ENCODE measurements around the gene EPS8L1.
"Not testable (repeated sequence)": the region's sequence is repeated elsewhere in the genome, so short reads cannot be mapped to it uniquely, and the experiment has no call there.

The EPS8L1 gene

GRCh38 chr19:55040654-55041053 lies 35.0 kb upstream of the EPS8L1 start:
- not testable (repeated sequence) for H3K27ac ChIP-seq (ENCODE audit: low read depth, low read length); H3K4me1 ChIP-seq (ENCODE audit: control insufficient read depth, insufficient read depth, low read length, unreplicated experiment); H3K4me3 ChIP-seq (ENCODE audit: low read depth, low read length); H2AFZ ChIP-seq (ENCODE audit: low read length, unreplicated experiment); H3K27me3 ChIP-seq (ENCODE audit: insufficient read depth, low read length); H3K36me3 ChIP-seq (ENCODE audit: insufficient read depth, low read length); H3K79me2 ChIP-seq (ENCODE audit: control insufficient read depth, insufficient read depth, low read length, unreplicated experiment)

DNA sequence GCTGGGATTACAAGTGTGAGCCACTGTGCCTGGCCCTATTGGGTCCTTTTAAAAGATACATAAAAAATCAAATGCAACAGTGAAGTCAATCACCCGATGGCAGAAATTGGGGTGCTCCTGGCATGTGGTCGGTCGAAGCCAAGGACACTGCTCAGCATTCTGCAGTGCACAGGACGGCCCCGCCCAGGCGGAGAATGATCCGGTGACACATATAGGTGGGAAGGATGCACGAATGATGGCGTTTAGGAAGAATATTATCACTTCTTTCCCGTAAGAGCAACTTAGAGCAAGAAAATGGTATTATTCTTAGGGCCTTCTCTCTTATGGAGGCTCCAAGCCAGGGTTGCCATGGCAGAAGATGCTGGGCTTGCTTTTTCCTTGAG lies 34.4 kb upstream of the EPS8L1 start:
- Histone ChIP-seq H3K79me2 (ENCODE audit: control insufficient read depth, insufficient read depth, low read length, unreplicated experiment) (no peaks in the 10 kb centered on the region), H3K27me3 (ENCODE audit: insufficient read depth, low read length) (no peaks in the 10 kb centered on the region), H3K4me3 (ENCODE audit: low read depth, low read length) (no peak overlapping the region), H3K27ac (ENCODE audit: low read depth, low read length) (no peak overlapping the region), H2AFZ (ENCODE audit: low read length, unreplicated experiment) (no peak overlapping the region), H3K4me1 (ENCODE audit: control insufficient read depth, insufficient read depth, low read length, unreplicated experiment) (no peaks in the 10 kb centered on the region), H3K36me3 (ENCODE audit: insufficient read depth, low read length) (no peaks in the 10 kb centered on the region)

GRCh38 chr19:55041627-55042343 lies 33.9 kb upstream of the EPS8L1 start:
- Histone ChIP-seq H2AFZ (ENCODE audit: low read length, unreplicated experiment) (no peak overlapping the region), H3K4me1 (ENCODE audit: control insufficient read depth, insufficient read depth, low read length, unreplicated experiment) (no peaks in the 10 kb centered on the region), H3K36me3 (ENCODE audit: insufficient read depth, low read length) (no peaks in the 10 kb centered on the region), H3K27me3 (ENCODE audit: insufficient read depth, low read length) (no peaks in the 10 kb centered on the region), H3K4me3 (ENCODE audit: low read depth, low read length) (no peak overlapping the region), H3K27ac (ENCODE audit: low read depth, low read length) (no peak overlapping the region), H3K79me2 (ENCODE audit: control insufficient read depth, insufficient read depth, low read length, unreplicated experiment) (no peaks in the 10 kb centered on the region)

DNA sequence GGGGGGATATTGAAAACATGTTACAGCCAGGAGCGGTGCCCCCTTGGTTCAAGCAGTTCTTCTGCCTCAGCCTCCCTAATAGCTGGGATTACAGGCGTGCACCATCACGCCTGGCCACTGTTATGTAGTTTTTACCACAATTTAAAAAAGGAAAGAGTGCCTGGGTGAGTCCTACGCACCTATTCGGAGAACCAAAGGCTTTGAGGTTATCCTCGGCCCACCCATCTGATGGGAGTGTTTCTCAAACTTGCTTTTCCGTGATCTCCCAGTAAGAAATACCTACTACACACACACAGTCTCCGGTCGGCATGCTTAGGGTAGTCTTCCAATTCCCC lies 33.4 kb upstream of the EPS8L1 start:
- Histone ChIP-seq H3K27me3 (ENCODE audit: insufficient read depth, low read length) (no peaks in the 10 kb centered on the region), H2AFZ (ENCODE audit: low read length, unreplicated experiment) (no peak overlapping the region), H3K79me2 (ENCODE audit: control insufficient read depth, insufficient read depth, low read length, unreplicated experiment) (no peaks in the 10 kb centered on the region), H3K4me3 (ENCODE audit: low read depth, low read length) (no peak overlapping the region), H3K4me1 (ENCODE audit: control insufficient read depth, insufficient read depth, low read length, unreplicated experiment) (no peaks in the 10 kb centered on the region), H3K27ac (ENCODE audit: low read depth, low read length) (no peak overlapping the region), H3K36me3 (ENCODE audit: insufficient read depth, low read length) (no peaks in the 10 kb centered on the region)

DNA sequence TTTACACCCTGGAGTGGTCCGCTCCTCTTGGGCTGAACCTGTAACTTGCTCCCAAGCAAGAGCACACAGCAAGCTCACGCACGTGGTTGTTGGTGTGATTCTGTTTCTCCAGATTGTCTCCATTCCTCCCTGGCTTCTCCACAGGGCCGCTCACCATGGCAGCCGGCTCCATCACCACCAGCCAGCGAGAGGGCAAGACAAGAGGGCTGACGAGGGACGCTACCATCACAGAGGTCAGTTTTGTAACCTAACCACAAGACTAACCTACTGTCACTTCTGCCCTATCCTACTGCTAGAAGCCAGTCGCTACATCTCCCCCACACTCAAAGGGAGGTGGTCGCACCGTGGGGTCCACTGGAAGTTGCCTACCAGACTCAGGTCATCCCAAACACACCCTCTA lies 33.0 kb upstream of the EPS8L1 start:
- no peaks in the 10 kb centered on the region for H3K79me2 ChIP-seq (ENCODE audit: control insufficient read depth, insufficient read depth, low read length, unreplicated experiment)
- no peaks in the 10 kb centered on the region for H3K4me1 ChIP-seq (ENCODE audit: control insufficient read depth, insufficient read depth, low read length, unreplicated experiment)
- no peaks in the 10 kb centered on the region for H3K27me3 ChIP-seq (ENCODE audit: insufficient read depth, low read length)
- no peaks in the 10 kb centered on the region for H3K36me3 ChIP-seq (ENCODE audit: insufficient read depth, low read length)
- H3K27ac ChIP-seq (ENCODE audit: low read depth, low read length): no peak overlapping the region
- no peak overlapping the region for H2AFZ ChIP-seq (ENCODE audit: low read length, unreplicated experiment)
- no peak overlapping the region for H3K4me3 ChIP-seq (ENCODE audit: low read depth, low read length)

DNA sequence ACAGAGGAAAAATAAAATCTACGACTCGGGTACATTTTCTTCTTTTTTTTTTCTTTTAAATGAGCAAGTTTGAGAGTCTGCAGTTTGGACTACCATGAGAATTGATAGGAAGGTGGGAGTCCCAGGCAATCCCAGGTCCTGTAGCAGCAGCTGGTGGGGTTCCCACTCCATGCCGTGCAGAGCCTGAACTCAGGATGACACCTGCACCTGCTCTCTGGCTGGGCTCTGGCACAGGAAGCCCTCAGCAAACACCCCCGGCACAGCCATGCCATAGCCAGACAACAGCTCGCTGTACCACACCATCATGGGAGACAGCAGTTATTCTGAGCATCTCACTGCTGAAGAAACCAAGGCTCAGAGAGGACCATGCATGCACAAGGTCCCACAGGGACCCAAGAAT lies 31.4 kb upstream of the EPS8L1 start:
- no peaks in the 10 kb centered on the region for H3K79me2 ChIP-seq (ENCODE audit: control insufficient read depth, insufficient read depth, low read length, unreplicated experiment)
- no peaks in the 10 kb centered on the region for H3K36me3 ChIP-seq (ENCODE audit: insufficient read depth, low read length)
- no peaks in the 10 kb centered on the region for H3K27me3 ChIP-seq (ENCODE audit: insufficient read depth, low read length)

GRCh38 chr19:55044771-55045716 lies 30.6 kb upstream of the EPS8L1 start:
- H2AFZ ChIP-seq (ENCODE audit: low read length, unreplicated experiment): no peak overlapping the region
- no peak overlapping the region for H3K27ac ChIP-seq (ENCODE audit: low read depth, low read length)
- H3K36me3 ChIP-seq (ENCODE audit: insufficient read depth, low read length): no peaks in the 10 kb centered on the region
- no peak overlapping the region for H3K4me3 ChIP-seq (ENCODE audit: low read depth, low read length)
- no peaks in the 10 kb centered on the region for H3K4me1 ChIP-seq (ENCODE audit: control insufficient read depth, insufficient read depth, low read length, unreplicated experiment)
- no peaks in the 10 kb centered on the region for H3K27me3 ChIP-seq (ENCODE audit: insufficient read depth, low read length)
- no peaks in the 10 kb centered on the region for H3K79me2 ChIP-seq (ENCODE audit: control insufficient read depth, insufficient read depth, low read length, unreplicated experiment)

More for the DNA sequence above, 31.4 kb upstream of the EPS8L1 start:
- no peak overlapping the region for H2AFZ ChIP-seq (ENCODE audit: low read length, unreplicated experiment)
- H3K27ac ChIP-seq (ENCODE audit: low read depth, low read length): no peak overlapping the region
- H3K4me1 ChIP-seq (ENCODE audit: control insufficient read depth, insufficient read depth, low read length, unreplicated experiment): no peaks in the 10 kb centered on the region
- H3K4me3 ChIP-seq (ENCODE audit: low read depth, low read length): no peak overlapping the region

- H3K4me1 ChIP-seq (ENCODE audit: control insufficient read depth, insufficient read depth, low read length, unreplicated experiment): no peaks in the 10 kb centered on the region
- H3K36me3 ChIP-seq (ENCODE audit: insufficient read depth, low read length): no peaks in the 10 kb centered on the region
- no peak overlapping the region for H3K4me3 ChIP-seq (ENCODE audit: low read depth, low read length)
- H3K79me2 ChIP-seq (ENCODE audit: control insufficient read depth, insufficient read depth, low read length, unreplicated experiment): no peaks in the 10 kb centered on the region
- no peak overlapping the region for H2AFZ ChIP-seq (ENCODE audit: low read length, unreplicated experiment)
- H3K27ac ChIP-seq (ENCODE audit: low read depth, low read length): no peak overlapping the region
- no peaks in the 10 kb centered on the region for H3K27me3 ChIP-seq (ENCODE audit: insufficient read depth, low read length)
Measured at GRCh38 chr19:55046975-55047622, 28.6 kb upstream of the EPS8L1 start.

DNA sequence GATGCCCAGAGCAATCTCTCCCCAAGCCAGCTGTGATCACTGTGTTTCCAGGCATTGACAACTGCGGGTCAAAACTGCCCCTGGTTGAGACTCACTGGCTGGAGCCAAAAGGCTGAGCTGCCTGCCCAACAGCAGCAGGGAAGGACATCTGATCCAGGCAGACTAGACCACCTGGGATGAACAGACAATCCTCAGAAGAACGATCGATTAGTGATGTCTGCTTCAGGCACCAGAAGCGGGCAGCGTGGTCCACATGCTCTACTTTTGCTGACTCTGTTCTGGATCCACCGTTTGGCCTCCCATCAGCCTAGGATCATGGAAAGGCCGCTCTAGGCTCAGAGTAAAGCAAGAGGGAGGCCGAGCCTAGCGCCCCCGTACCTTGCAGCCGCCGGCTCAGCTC lies 27.7 kb upstream of the EPS8L1 start:
- H3K79me2 ChIP-seq (ENCODE audit: control insufficient read depth, insufficient read depth, low read length, unreplicated experiment): no peaks in the 10 kb centered on the region
- H3K4me3 ChIP-seq (ENCODE audit: low read depth, low read length): no peak overlapping the region
- no peak overlapping the region for H3K27ac ChIP-seq (ENCODE audit: low read depth, low read length)
- H3K27me3 ChIP-seq (ENCODE audit: insufficient read depth, low read length): no peaks in the 10 kb centered on the region
- no peaks in the 10 kb centered on the region for H3K36me3 ChIP-seq (ENCODE audit: insufficient read depth, low read length)
- H2AFZ ChIP-seq (ENCODE audit: low read length, unreplicated experiment): no peak overlapping the region
- no peaks in the 10 kb centered on the region for H3K4me1 ChIP-seq (ENCODE audit: control insufficient read depth, insufficient read depth, low read length, unreplicated experiment)

DNA sequence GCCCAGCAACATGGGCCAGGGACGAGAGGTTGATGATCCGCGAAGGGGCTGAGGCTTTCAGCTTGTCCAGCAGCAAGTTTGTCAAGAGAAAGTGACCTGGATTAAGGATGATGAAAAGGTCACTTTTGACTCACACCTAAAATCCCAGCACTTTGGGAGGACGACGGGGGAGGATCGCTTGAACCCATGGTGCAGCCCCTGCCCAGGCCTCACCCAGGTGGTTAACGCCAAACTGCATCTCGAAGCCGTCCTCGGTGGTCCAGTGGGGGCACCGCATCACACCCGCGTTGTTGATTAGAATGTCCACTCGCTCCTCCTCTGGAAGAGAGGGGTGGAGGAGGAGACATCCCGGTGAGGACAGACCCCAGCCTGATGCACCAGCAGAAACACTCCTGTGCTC lies 27.2 kb upstream of the EPS8L1 start:
- Histone ChIP-seq H3K27me3 (ENCODE audit: insufficient read depth, low read length) (no peaks in the 10 kb centered on the region), H3K4me1 (ENCODE audit: control insufficient read depth, insufficient read depth, low read length, unreplicated experiment) (no peaks in the 10 kb centered on the region), H3K27ac (ENCODE audit: low read depth, low read length) (no peak overlapping the region), H3K79me2 (ENCODE audit: control insufficient read depth, insufficient read depth, low read length, unreplicated experiment) (no peaks in the 10 kb centered on the region), H2AFZ (ENCODE audit: low read length, unreplicated experiment) (no peak overlapping the region), H3K4me3 (ENCODE audit: low read depth, low read length) (no peak overlapping the region), H3K36me3 (ENCODE audit: insufficient read depth, low read length) (no peaks in the 10 kb centered on the region)
